HepG2 (cell line): ENCODE measurements around the gene CABLES1. TPM values are rescaled to one million over a fixed set of nuclear protein-coding genes. Genes with fewer than 3 reads are reported as not detected.

Source experiments
- ARID2 ChIP-seq: sonication (generic); formaldehyde crosslinking; IDR thresholded peaks from 2 replicates; pipeline ENCODE4 v1.8.1; 2022; ENCODE audit warnings: mild to moderate bottlenecking, missing genetic modification reagents, borderline replicate concordance
- ELF4 ChIP-seq: sonication (generic); formaldehyde crosslinking; IDR thresholded peaks from 2 replicates; pipeline ENCODE4 v1.5.0; 2020; ENCODE audit warnings: missing genetic modification reagents, mild to moderate bottlenecking, moderate library complexity, borderline replicate concordance
- NCOA2 ChIP-seq: sonication (generic); formaldehyde crosslinking; IDR thresholded peaks from 2 replicates; pipeline ENCODE4 v1.8.0; 2022; ENCODE audit warnings: inconsistent platforms
- NKX3-1 ChIP-seq: sonication (generic); formaldehyde crosslinking; IDR thresholded peaks from 2 replicates; pipeline ENCODE4 v1.5.0; 2020; ENCODE audit warnings: missing genetic modification reagents
- PRPF4 ChIP-seq: fragments of 200-400 bp; formaldehyde crosslinking; IDR thresholded peaks from 2 replicates; pipeline ENCODE4 v1.6.1; 2016; ENCODE audit warnings: low read length, low read depth; ENCODE audit not compliant: poor library complexity, severe bottlenecking
- RELA ChIP-seq: sonication (generic); formaldehyde crosslinking; IDR thresholded peaks from 2 replicates; pipeline ENCODE4 v1.4.0; 2020; ENCODE audit warnings: missing genetic modification reagents
- RFX3 ChIP-seq: IDR thresholded peaks from 2 replicates; pipeline ENCODE4 v1.6.1; 2016; ENCODE audit warnings: missing biosample characterization, missing genetic modification reagents
- SIN3A ChIP-seq: IDR thresholded peaks from 2 replicates; pipeline ENCODE4 v1.6.1; 2011; ENCODE audit warnings: low read depth, mild to moderate bottlenecking, control low read depth, low read length, borderline replicate concordance
- TFDP1 ChIP-seq: IDR thresholded peaks from 2 replicates; pipeline ENCODE4 v1.6.1; 2016; ENCODE audit warnings: missing compliant biosample characterization, missing genetic modification reagents, borderline replicate concordance
- TMF1 ChIP-seq: sonication (generic); formaldehyde crosslinking; IDR thresholded peaks from 2 replicates; pipeline ENCODE4 v1.8.1; 2022; ENCODE audit warnings: low read depth, missing genetic modification reagents
- ZNF143 ChIP-seq: sonication (generic); formaldehyde crosslinking; IDR thresholded peaks from 2 replicates; pipeline ENCODE4 v1.4.0; 2020; ENCODE audit warnings: missing genetic modification reagents
- ZNF326 ChIP-seq: sonication (generic); formaldehyde crosslinking; IDR thresholded peaks from 2 replicates; pipeline ENCODE4 v1.4.0; 2020; ENCODE audit warnings: missing genetic modification reagents, borderline replicate concordance
- ZNF382 ChIP-seq: sonication (generic); formaldehyde crosslinking; IDR thresholded peaks from 2 replicates; pipeline ENCODE4 v1.5.0; 2020; ENCODE audit warnings: missing genetic modification reagents, mild to moderate bottlenecking, borderline replicate concordance
- ZNF547 ChIP-seq: sonication (generic); formaldehyde crosslinking; IDR thresholded peaks from 2 replicates; pipeline ENCODE4 v1.5.1; 2020; ENCODE audit warnings: mild to moderate bottlenecking, missing genetic modification reagents
- ZNF678 ChIP-seq: sonication (generic); formaldehyde crosslinking; IDR thresholded peaks from 2 replicates; pipeline ENCODE4 v1.4.0; 2020; ENCODE audit warnings: mild to moderate bottlenecking, missing genetic modification reagents
- polyA plus RNA-seq, 8 experiments: library from polyadenylated mRNA; depleted of rRNA in 3 of 8; stranded (reverse) in 7 of 8; unstranded in 1 of 8; fragments of >200 nt; fragmentation: Illumina TruSeq in 4 of 8; extraction: Trizol in 4 of 8; gene quantifications; 2 replicates each; pipeline versions ENCODE4 v1.2.1 to v1.2.3, GENCODE V29; 2011 to 2016; ENCODE audit warnings: low read depth in 4 of 8, missing spikeins in 1 of 8, mixed read lengths in 1 of 8; ENCODE audit not compliant: insufficient read depth in 1 of 8
- total RNA-seq, 5 experiments: library from RNA; depleted of rRNA; stranded (reverse); fragments of >200 nt; fragmentation: Illumina TruSeq; extraction: Trizol; gene quantifications; 2 replicates each; pipeline ENCODE4 v1.2.3, GENCODE V29; 2016; ENCODE audit warnings: low read depth in 1 of 5
- TF ChIP-seq, protein P1 (sequence below): fragments of 450-650 bp; IDR thresholded peaks from 2 replicates; pipeline ENCODE4 v1.6.1; 2017
- TF ChIP-seq, protein P2 (sequence below), 2 experiments: fragments of 450-650 bp in 1 of 2; sonication (generic) in 1 of 2; formaldehyde crosslinking in 1 of 2; IDR thresholded peaks; 2 replicates each; pipeline versions ENCODE4 v1.6.1 to v1.8.0; 2016 to 2022; ENCODE audit warnings: antibody characterized with exemption in 1 of 2, mild to moderate bottlenecking in 1 of 2, missing genetic modification reagents in 1 of 2
- TF ChIP-seq, protein P3 (sequence below): sonication (generic); formaldehyde crosslinking; IDR thresholded peaks from 2 replicates; pipeline ENCODE4 v1.4.0; 2020; ENCODE audit warnings: missing genetic modification reagents

Gene CABLES1
- total and polyA plus RNA-seq, 2 of the 13 experiments (the other 11 are each of a cell fraction or from before 2014, with no cell fraction given), result 14.7 to 25.8 TPM

GRCh38 chr18:23142251-23142929 is 7.1 kb downstream of the CABLES1 start (continued):
- TF ChIP-seq ZNF678 (CRISPR knock-in tag) (no peak), ELF4 (CRISPR knock-in tag) (no peak; the same call in 1 of the 2 replicates), ZNF547 (CRISPR knock-in tag) (no peak), ZNF382 (CRISPR knock-in tag) (no peak), ARID2 (CRISPR knock-in tag) (no peak), PRPF4 (no peak), TMF1 (no peak; the same call in 1 of the 2 replicates), NCOA2 (CRISPR knock-in tag) (peak; percentile 89), NKX3-1 (CRISPR knock-in tag) (no peak), RFX3 (CRISPR knock-in tag) (no peak), ZNF143 (CRISPR knock-in tag) (no peak), SIN3A (no peak), ZNF326 (CRISPR knock-in tag) (no peak), TFDP1 (CRISPR knock-in tag) (no peak), RELA (CRISPR knock-in tag) (no peak)
- TF ChIP-seq, protein P1, sequence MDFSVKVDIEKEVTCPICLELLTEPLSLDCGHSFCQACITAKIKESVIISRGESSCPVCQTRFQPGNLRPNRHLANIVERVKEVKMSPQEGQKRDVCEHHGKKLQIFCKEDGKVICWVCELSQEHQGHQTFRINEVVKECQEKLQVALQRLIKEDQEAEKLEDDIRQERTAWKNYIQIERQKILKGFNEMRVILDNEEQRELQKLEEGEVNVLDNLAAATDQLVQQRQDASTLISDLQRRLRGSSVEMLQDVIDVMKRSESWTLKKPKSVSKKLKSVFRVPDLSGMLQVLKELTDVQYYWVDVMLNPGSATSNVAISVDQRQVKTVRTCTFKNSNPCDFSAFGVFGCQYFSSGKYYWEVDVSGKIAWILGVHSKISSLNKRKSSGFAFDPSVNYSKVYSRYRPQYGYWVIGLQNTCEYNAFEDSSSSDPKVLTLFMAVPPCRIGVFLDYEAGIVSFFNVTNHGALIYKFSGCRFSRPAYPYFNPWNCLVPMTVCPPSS, result no peak
- TF ChIP-seq, protein P2, sequence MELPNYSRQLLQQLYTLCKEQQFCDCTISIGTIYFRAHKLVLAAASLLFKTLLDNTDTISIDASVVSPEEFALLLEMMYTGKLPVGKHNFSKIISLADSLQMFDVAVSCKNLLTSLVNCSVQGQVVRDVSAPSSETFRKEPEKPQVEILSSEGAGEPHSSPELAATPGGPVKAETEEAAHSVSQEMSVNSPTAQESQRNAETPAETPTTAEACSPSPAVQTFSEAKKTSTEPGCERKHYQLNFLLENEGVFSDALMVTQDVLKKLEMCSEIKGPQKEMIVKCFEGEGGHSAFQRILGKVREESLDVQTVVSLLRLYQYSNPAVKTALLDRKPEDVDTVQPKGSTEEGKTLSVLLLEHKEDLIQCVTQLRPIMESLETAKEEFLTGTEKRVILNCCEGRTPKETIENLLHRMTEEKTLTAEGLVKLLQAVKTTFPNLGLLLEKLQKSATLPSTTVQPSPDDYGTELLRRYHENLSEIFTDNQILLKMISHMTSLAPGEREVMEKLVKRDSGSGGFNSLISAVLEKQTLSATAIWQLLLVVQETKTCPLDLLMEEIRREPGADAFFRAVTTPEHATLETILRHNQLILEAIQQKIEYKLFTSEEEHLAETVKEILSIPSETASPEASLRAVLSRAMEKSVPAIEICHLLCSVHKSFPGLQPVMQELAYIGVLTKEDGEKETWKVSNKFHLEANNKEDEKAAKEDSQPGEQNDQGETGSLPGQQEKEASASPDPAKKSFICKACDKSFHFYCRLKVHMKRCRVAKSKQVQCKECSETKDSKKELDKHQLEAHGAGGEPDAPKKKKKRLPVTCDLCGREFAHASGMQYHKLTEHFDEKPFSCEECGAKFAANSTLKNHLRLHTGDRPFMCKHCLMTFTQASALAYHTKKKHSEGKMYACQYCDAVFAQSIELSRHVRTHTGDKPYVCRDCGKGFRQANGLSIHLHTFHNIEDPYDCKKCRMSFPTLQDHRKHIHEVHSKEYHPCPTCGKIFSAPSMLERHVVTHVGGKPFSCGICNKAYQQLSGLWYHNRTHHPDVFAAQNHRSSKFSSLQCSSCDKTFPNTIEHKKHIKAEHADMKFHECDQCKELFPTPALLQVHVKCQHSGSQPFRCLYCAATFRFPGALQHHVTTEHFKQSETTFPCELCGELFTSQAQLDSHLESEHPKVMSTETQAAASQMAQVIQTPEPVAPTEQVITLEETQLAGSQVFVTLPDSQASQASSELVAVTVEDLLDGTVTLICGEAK (IDR thresholded peaks at IDR 0.05), result no peak
- TF ChIP-seq, protein P2 (CRISPR knock-in tag; IDR thresholded peaks at IDR 0.05), result no peak
- TF ChIP-seq, protein P3, sequence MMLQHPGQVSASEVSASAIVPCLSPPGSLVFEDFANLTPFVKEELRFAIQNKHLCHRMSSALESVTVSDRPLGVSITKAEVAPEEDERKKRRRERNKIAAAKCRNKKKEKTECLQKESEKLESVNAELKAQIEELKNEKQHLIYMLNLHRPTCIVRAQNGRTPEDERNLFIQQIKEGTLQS (CRISPR knock-in tag), result no peak
